K562 treated with DMSO at 1 percent for 24 hours (cell line): ENCODE data around the gene RAI1. TPM values are rescaled to one million over a fixed set of nuclear protein-coding genes. Genes with fewer than 3 reads are reported as not detected.

ENCODE experiments used
- total RNA-seq: library from RNA; unstranded; fragments of 300-600 nt; gene quantifications from 2 replicates; pipeline ENCODE4 v1.2.3, GENCODE V29; 2022; ENCODE audit warnings: low read depth; ENCODE audit not compliant: insufficient read depth

RAI1 gene, protein sequence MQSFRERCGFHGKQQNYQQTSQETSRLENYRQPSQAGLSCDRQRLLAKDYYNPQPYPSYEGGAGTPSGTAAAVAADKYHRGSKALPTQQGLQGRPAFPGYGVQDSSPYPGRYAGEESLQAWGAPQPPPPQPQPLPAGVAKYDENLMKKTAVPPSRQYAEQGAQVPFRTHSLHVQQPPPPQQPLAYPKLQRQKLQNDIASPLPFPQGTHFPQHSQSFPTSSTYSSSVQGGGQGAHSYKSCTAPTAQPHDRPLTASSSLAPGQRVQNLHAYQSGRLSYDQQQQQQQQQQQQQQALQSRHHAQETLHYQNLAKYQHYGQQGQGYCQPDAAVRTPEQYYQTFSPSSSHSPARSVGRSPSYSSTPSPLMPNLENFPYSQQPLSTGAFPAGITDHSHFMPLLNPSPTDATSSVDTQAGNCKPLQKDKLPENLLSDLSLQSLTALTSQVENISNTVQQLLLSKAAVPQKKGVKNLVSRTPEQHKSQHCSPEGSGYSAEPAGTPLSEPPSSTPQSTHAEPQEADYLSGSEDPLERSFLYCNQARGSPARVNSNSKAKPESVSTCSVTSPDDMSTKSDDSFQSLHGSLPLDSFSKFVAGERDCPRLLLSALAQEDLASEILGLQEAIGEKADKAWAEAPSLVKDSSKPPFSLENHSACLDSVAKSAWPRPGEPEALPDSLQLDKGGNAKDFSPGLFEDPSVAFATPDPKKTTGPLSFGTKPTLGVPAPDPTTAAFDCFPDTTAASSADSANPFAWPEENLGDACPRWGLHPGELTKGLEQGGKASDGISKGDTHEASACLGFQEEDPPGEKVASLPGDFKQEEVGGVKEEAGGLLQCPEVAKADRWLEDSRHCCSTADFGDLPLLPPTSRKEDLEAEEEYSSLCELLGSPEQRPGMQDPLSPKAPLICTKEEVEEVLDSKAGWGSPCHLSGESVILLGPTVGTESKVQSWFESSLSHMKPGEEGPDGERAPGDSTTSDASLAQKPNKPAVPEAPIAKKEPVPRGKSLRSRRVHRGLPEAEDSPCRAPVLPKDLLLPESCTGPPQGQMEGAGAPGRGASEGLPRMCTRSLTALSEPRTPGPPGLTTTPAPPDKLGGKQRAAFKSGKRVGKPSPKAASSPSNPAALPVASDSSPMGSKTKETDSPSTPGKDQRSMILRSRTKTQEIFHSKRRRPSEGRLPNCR (N-terminal part only)
- total RNA-seq = 13.4 and 14.0 TPM in 2 replicates

DNA sequence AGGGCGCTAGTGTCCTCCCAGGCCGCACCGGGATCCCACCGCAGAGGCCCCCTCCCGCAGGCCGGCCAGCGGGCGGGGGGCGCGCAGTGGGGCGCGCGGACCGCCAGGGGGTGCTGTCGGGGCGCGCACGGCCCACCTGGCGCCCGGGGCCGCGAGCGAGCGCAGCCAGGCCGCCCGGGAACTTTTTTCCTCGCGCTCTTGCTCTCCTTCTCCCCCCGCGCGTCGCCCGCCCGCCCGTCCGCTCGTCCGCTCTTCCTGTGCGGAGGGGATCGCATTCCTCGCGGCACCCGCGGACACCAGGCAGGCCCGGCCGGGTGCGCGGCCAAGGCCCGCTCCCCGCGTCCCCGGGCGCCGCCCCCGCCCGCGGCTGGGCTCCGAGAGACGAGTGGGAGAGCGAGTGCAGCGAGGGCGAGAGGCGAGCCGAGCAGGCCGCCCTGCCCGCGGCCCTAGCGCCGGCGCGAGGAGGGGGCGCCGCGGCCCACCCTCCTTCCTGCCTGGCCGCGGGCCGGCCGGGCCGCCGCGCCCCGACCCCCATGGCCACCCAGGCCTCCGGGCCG is at the start of gene RAI1:
RAI1 (plus strand) TSS at position 272 of the 557 bp plus-strand sequence. CDS start 111,491 bp downstream, outside the sequence.

DNA sequence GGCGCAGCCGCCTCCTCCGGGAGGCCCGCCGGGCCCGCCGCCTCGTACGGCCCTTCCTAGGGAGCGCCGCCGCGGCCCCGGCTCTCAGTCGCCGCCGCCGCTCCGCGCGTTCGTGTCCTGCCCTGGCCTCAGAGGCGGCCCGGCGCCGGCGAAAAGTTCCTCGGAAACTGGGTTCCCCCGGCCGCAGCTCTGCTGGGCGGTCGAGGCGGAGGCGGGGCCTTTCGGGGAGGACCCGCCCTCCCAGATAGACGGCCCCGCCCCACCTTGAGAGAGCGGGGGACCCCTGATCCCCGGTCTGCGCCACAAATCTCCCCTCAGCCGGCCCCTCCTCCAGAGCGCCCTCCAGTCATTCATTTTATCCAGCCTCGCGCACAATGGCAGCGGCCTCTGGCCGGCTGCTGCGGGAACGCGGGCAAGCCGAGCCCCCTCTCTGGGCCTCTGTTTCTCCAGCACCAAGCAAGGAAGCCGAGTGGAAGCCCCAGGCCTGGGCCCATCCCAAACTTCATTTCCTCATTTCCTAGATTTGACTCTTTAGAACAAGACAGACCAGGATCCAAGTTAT is 155.6 kb downstream of the RAI1 start, which contains the start of gene SREBF1:
SREBF1 (minus strand) TSS at position 169 of the 562 bp plus-strand sequence. CDS start 169 bp downstream, outside the sequence.

Other genes with a start within 250 kb of the RAI1 start
- gene MED9, start 204.5 kb upstream of the RAI1 start, total RNA-seq = 11.3 and 12.6 TPM in 2 replicates
- 0.76 and 0.93 TPM in 2 replicates for gene RASD1, start 185.1 kb upstream of the RAI1 start, total RNA-seq
- gene PEMT, start 89.8 kb upstream of the RAI1 start, total RNA-seq = 16.0 and 18.4 TPM in 2 replicates
- 152 and 156 TPM in 2 replicates for gene SREBF1, start 155.5 kb downstream of the RAI1 start, total RNA-seq